ENCODE measurements around the gene SLAMF7.
A peak's percentile ranks its signal among the peaks of the same experiment; 100 is the strongest.
"Not testable (repeated sequence)": the region's sequence is repeated elsewhere in the genome, so short reads cannot be mapped to it uniquely, and the experiment has no call there.

SLAMF7 gene, protein sequence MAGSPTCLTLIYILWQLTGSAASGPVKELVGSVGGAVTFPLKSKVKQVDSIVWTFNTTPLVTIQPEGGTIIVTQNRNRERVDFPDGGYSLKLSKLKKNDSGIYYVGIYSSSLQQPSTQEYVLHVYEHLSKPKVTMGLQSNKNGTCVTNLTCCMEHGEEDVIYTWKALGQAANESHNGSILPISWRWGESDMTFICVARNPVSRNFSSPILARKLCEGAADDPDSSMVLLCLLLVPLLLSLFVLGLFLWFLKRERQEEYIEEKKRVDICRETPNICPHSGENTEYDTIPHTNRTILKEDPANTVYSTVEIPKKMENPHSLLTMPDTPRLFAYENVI
- 26.2 to 205 (median 129) reads per million in 4 experiments for total RNA-seq

DNA sequence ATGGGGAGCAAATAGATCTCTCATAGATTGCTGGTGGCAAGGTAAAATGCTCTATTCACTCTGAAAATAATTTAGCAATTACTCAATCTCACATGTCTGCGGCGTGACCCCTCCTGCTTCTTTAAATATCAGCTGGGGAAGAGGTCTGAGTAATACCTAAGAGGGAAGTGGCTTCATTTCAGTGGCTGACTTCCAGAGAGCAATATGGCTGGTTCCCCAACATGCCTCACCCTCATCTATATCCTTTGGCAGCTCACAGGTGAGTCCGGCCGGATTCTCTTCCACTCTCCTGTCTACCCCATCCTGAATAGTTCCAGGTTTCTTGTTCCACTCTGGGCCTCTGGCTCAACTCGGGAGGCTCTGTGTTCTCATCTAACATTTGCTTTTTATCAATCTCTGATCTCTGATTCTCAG, at the start of gene SLAMF7:
TSS of gene SLAMF7 (plus strand) at position 150 of the 414 bp plus-strand sequence. CDS start at position 205, 55 bp downstream.
- no peak for DNase-seq

DNA sequence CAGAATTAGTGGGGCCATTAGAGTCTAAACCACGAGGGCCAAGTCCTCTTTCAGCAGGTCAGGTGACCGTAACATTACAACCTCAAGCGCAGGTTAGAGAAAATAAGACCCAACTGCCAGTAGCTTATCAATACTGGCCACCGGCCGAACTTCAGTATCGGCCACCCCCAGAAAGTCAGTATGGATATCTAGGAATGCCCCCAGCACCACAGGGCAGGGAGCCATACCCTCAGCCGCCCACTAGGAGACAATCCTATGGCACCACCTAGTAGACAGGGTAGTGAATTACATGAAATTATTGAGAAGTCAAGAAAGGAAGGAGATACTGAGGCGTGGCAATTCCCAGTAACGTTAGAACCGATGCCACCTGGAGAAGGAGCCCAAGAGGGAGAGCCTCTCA, 46.7 kb upstream of the SLAMF7 start:
- not testable (repeated sequence) for DNase-seq

DNA sequence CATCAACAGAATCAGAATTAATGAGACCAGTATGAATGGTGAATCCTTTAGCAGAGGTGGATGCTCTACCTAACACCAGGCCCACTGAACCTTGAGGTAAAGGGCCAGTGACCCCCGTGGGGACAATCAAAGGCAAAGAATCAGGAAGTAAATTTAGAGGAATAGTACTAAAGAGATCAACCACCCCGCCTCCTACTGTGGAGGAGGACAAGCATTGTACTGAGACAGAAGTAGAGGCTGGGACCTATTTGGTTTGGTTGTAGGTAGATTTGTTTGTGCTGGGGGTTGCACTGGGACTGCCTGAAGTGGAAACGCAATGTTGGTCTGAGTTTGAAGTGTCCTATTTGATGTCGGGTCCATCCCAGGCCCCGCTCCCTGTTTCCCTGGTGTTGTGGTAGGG, 36.9 kb upstream of the SLAMF7 start:
- no peak for DNase-seq

DNA sequence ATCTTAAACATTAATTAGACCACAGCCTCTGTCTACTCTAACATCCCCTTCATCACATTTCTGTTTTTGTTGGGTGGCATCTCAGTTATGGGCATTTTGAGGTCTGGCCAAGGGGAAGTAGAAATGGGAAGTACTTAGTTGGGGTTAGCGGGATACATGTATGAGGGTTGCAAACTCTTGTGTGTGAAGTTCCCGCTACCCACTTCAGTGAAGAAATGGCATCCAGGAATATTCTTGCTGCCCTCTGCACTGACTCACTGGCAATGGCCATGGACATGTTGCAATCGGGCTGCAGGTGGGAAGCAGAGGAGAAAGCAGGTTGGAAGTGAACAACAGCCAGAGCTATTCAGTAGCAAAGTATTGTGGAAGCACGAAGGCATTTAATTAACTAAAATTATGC, 34.8 kb upstream of the SLAMF7 start:
- no peak for DNase-seq

DNA sequence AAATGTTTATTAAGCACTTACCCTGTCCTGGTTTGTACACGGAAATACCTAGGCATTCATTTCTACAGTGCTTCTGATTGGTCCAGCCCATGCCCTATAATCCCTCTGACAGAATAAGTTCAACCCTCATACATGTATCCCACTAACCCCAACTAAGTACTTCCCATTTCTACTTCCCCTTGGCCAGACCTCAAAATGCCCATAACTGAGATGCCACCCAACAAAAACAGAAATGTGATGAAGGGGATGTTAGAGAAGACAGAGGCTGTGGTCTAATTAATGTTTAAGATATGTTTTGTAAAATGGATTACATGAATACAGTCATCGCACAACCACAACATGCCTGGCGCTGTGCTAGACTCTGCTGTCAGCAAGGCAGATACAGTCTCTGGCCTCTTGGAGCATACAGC, 33.8 kb upstream of the SLAMF7 start:
- not testable (repeated sequence) for DNase-seq

DNA sequence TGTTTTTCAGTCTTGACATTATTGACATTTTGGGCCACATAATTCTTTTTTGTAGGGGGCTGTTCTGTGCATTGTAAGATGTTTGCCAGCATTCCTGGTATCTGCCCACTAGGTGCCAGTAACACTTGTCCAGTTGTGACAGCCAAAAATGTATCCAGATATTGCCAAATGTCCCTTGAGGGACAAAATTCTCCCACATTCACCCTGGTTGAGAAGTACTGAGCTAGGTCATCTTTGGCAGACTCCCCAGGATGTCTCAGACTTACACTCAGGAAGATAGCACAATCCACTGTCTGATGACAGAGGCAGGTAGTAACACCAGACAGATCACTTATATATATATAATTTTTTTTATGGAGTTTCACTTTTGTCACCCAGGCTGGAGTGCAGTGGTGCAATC, 33.3 kb upstream of the SLAMF7 start:
- no peak for DNase-seq

DNA sequence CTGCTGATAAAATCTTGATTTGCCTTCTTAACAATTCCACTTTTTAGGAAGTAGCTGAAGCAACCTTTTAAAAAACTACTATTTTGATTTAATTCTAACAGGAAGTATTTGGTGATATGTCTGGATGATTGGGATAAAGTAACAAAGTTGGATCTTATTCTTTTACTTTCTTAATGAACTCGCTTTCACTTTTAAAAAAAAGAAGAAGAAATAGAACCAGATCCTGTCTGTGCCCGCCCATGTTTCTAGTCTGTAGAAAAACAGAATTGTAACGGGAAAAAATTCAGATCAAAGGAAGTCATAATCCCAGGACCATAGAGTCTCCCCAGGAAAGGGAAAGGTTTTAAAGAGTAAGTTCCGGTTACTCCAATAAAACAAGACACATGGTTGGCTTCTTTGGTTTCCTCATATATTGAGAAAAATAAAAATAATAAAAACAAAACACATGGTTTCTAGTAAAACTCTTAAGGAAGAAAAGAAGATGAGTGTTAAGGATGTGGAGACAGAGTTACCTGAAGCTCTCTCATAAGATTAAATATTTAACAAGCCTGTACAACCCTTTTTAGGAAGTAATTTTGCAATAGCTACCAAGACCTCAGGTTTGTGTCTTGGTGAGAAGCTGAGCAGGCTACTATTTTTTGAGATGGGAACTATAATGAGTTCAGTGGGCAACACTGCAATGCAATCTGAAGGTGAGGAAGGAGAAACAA, 32.4 kb upstream of the SLAMF7 start:
- DNase-seq = no peak

DNA sequence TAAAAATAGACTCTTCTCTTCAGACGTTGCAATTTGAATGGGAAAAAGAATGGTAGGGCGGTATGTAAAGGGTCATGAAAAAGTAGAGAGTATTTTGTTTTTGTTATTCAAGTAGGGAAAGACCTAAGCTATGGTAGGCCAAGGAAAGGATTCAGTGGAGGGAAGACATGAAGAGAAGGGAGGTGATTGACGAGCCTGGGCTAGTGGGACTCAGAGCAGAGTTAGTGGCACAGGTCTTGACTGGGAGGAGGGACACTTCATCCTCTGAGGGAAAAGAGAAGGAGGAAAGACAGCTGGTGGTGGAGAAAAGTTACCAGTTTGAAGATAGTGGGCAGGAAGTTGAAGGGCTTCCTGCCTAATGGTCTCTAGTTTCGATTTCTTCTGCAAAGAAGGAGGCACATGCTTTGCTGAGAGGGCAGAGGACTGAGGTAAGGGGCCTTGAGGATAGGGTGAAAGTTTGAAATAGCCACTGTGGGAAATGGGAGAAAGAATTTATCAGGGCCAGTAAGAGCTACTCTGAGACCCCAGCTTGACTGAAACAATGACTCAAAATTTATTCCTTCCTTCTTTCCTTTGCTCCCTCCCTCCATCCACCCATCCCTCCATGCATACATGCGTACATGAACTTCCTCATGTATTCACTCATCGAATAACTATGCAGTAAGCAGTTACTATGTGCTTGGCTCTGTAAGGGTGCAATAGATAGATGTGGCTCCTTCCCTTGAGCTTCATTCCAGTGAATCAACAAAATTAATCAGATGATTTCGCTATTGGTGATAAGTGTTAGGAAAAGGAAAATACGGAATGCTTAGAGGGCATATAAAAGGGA, 31.6 kb upstream of the SLAMF7 start:
- no peak for DNase-seq

DNA sequence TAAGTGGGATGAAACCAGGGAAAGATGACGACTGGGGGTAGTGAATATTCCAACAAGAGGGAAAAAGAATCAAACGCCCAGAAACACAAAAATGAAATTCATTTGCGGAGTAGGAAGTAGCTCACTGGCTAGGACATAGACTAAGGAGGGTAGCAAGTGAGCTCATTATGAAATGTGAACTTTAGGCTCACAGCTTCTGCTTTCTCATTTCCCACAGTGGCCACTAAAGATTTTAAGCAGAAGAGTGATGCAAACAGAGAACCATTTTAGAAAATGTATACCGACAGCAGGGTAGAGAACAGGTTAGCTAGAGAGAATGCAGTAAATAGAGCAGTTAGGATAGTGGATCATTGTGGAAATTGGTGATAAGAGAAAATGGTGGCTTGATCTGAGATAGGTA, 30.9 kb upstream of the SLAMF7 start:
- DNase-seq = no peak

DNA sequence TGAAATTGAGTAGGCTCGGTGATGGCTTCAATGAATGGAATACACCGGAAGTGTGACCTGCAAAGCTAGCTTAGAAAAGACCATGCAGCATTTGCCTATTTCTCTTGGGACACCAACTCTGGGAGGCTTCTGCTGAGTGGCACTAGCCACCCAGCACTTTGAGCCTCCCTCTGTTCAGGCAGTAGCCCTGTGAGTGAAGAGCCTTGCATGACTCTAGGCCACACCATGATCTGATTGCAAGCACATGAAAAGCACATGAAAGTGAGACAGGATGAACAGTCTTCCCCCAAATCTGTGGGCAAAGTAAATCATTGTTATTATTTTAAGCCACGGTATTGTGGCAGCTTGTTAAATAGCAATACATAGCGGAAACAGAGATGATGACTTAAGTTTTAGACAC, 30.2 kb upstream of the SLAMF7 start:
- DNase-seq = no peak

DNA sequence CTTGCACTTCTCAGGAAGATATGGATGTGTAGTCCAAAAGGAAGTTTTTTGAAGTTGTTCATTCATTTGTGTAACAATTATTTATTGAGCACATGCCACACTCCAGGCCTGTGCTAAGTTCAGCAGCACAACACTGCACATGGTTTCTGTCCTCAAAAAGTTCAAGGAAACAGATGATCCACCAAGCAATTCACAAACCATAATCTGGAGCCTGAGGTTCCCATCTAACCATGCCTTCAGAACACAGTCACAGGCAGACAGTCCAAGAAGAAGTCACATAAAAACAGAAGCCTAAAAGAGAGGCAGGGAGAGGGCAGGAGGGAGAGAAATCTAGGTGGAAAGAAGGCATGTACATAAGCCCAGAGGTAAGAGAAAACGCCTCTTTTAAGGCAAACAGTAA, 29.3 kb upstream of the SLAMF7 start:
- no peak for DNase-seq

DNA sequence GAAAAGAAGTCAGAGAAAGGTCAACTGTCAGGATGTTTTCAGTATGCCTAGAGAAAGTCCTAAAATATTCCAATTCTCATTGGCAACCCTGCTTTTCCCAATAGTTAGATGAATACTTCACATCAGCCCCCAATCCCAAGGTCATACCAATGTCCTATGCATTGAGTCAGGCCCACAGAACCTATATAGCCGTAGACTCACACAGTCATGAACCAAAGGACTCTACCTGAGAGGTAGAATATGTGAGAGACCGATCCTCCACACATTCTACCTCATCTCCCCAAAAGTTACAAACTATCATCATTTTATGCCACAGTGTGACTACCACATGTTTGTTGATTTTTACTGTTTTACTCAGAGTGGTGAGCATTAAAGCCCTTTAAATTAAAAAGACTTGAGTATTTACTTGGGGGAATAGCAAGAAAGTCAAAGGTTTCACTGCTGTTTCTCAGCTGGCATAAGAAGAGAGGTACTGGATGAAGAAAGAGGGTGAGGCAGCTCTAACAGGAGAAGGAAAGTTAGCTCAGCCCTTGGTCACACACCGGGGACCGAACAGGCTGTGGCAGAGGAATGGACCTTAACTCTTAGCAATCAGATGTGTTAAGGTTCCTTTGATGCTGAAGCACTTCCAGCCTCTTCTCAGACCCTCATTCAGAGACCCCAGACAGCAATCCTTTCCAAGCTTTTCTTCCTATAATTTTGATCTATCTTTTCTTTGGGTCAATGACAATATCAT, 28.4 kb upstream of the SLAMF7 start:
- no peak for DNase-seq

DNA sequence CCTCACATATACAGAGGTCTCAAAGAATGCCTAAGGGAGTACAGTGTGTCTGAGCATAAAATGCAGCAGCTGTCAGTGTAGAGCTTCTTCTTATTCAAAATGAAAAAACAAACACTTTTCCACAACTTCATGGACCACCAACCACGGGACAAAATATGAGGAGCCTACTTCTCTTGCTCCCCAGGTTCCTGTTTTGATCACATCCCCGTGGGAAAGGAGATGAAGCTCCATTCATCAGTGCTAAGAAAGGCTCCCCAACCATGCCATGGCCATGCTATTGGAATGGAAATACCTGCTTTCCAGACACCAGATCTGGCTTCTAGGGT, 27.8 kb upstream of the SLAMF7 start:
- DNase-seq = no peak

DNA sequence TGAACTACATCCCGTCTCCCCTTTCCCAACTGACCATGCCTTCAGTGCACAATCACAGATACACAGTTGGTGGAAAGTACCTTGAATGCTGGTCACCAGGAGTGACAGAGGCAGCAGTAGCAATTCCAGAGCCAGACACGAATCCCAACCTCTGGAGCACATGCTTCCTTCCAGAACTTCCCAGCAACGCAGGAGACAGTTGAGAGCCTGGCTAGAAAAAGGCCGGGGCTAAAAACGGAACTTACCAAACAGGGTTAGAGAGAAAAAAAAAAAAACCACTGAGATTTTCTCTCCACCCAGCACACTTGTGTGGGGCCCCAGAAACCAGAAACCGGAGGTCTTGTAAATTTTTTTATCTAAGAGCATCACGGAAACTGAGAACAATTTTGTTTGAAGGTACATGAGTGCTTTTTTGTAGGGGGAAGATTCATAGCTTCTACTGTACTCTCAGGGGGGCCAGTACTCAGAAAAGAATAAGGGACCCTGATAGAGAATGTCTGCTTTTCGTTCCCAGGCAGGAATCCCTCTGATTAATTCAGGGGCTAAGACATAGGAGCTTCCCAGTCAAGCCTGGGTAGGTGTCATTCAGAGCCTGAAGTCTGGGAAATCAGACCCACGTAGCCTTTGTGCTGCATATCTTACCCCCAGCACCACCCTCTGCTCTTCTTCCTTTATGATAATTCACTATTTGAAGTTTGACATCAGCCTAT, 27.3 kb upstream of the SLAMF7 start, which contains the start of gene CD48:
TSS of gene CD48 (minus strand) at position 221 of the 710 bp plus-strand sequence. CDS start at position 162, 59 bp downstream.
- DNase-seq = peak; percentile 20

DNA sequence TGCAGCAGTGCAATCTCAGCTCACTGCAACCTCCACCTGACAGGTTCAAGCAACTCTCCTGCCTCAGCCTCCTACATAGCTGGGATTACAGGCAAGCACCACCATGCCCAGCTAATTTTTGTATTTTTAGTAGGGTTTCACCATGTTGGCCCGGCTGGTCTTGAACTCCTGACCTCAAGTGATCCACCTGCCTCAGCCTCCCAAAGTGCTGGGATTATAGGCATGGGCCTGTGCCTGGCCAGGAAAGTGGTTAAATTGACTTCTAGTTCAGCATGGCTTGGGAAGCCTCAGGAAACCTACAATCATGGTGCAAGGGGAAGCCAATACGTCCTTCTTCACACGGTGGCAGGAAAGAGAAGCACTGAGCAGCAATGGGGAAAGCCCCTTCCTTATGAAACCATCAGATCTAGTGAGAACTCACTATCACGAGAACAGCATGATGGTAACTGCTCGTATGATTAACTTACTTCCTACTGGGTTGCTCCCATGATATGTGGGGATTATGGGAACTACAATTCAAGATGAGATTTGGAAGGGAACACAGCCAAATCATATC, 26.4 kb upstream of the SLAMF7 start:
- DNase-seq = peak; percentile 20

DNA sequence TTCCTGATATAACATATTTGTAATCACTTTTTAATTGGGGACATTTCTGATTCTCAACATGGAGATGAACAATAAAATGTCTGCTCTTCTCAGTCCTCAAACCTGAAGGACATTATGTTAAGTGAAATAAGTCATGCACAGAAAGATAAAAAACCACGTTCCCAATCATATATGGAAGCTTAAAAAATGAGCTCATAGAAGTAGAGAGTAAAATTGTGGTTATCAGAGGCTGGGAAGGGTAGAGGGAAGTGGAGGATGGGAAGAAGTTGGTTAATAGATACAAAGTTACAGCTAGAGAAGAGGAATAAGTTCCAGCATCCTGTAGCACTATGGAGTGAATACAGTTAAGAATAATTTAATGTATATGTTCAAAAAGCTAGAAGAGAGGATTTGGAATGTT, 25.9 kb upstream of the SLAMF7 start:
- DNase-seq = no peak

DNA sequence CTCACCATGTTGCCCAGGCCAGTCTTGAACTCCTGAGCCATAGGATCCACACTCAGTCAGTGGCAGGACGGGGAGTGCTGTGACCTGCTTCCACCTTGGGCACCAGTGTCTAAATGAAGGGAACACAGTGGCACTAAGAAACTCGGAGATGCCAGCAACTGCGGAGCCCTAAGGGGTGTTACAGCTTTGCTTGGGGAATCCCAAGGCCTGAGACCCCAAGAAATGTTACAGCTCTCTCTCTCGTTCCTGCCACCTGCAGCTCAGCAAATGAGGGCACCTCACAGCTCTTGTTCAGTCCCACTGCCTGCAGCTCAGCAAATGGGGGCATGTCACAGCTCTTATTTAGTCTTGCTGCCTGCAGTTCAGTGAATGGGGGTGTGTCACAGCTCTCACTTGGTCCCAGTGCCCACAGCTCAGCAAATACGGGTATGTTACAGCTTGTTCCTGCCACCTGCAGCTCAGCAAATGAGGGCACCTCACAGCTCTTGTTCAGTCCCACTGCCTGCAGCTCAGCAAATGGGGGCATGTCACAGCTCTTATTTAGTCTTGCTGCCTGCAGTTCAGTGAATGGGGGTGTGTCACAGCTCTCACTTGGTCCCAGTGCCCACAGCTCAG, 24.9 kb upstream of the SLAMF7 start:
- DNase-seq = not testable (repeated sequence)

DNA sequence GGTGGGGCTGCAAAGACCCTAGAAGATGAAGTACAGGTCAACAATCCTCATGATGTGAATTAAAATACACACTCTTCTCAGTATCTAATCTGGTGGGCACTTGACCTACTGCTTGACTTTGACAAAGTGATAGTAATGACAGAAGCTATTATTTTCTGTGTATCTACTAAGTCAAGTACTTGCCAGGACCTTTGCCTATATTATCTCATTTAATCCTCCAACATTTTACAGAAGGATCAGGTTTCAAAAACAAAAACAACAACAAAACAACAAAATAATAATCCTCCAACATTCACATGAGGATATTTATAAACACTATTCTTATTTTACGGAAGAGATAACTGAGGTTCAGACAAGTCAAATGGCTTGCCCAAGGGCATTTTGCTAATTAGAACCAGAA, 23.0 kb upstream of the SLAMF7 start:
- DNase-seq = no peak

DNA sequence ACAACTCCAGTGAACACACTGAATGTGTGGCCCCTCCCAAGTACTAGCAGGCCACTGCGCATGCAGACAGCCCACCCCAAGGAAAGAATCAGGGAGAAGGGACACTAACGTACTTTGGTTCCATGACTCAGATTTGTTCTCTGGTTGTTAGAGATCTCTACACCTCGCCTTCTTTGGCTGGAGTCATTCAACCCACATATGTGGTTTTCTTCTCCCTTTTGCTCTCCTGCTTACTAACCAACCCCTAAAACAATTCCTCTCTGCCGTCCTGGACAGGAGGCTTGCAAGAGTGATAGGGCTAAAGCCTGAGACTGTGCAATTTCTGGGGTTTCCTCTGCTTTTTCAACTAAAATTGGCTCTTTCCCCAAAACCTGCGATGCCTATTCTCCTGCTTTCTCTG, 21.7 kb upstream of the SLAMF7 start:
- DNase-seq = no peak

DNA sequence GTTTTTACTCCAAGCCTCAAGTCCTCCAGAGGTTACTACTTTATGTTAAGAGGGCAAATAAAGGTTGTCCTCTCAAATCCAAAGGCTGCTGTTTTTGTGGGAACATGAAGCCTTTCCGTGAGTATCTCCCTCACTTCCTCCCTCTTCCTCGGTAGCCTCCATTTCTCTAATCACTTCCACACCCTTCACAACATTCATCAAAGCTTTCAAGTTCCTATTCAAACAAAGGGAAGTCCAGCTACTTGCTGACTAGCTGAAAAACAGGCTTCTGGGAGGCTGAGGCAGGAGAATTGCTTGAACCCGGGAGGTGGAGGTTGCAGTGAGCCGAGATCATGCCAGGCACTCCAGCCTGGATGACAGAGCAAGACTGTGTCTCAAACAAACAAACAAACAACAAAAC, 20.8 kb upstream of the SLAMF7 start:
- DNase-seq = no peak

DNA sequence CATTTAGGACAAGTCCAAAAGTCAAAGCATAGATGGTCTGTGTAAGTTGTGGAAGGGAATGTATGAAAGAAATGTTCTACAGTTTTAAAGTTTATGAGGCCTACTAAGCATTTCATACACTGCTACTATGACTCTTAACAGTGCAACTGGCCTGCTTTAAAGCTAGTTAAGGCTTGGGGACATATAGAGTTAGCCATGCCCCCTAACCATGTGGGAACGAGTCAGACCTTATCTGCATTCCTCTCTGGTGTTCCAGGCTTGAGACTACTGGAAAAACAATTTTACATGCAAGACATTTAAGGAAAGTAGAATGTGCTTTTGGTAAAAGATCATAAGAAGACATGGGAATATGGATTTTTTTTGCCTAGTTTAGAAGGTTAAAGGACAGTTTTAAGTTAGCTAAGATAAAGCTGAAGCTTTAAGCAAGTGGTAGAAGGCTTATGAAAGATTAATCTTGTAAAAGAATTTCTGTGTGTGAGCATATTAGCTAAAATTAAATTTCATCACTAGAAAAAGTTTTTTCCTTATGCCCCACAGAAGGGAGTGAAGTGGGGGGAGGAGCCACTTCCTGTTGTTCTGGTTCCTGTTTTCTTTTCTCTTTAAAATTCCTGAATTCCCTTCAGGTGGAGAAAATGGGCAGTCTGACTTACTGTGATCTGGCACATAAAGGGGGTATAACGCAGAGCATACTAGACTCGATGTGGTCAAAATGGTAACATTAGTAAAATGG, 18.5 kb upstream of the SLAMF7 start:
- DNase-seq = no peak

All from effector CD8-positive, alpha-beta T cell (primary cell).